WI38 (cell line): ENCODE data around the gene CALML4.

Source experiments
- H3K4me3 ChIP-seq: 2 replicates; pipeline ENCODE4 v1.5.1; 2011; ENCODE audit warnings: low read depth, mild to moderate bottlenecking, control low read depth, low read length
- CTCF ChIP-seq: IDR thresholded peaks from 2 replicates; pipeline ENCODE4 v1.5.1; 2012; ENCODE audit warnings: low read depth, mild to moderate bottlenecking, control low read depth, low read length

The CALML4 gene

GRCh38 chr15:68148039-68148438 lies 57.1 kb downstream of the CALML4 start:
- TF ChIP-seq CTCF: no peak
- H3K4me3 ChIP-seq: no peak overlapping the region

- H3K4me3 ChIP-seq: no peak overlapping the region
- no peak for TF ChIP-seq CTCF
Measured at GRCh38 chr15:68145706-68146105, 59.4 kb downstream of the CALML4 start.

GRCh38 chr15:68143785-68144184 lies 61.3 kb downstream of the CALML4 start:
- no peak for TF ChIP-seq CTCF
- H3K4me3 ChIP-seq: no peak overlapping the region

DNA sequence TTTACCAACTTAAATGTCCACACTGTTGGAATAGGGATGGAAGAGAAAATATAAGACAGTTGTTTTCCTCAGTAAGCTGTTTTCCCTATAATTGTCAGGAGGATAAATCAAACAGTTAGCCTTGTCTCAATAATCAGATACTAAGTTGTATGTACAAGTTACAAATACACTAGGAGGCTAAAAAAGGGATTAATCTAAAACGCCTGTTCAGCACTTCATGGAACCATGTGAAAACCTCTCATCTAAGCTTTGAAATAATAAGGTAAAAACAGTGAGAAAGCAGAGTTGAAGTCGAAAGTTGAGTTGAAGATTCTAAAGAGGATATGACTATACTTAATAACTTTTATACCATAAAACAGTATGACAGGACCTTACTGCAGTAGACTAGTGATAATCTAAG lies 62.0 kb downstream of the CALML4 start:
- H3K4me3 ChIP-seq: no peak overlapping the region
- no peak for TF ChIP-seq CTCF
